Glutamatergic neuron (in vitro differentiated cells): ENCODE data around the gene MYO5B. TPM values are rescaled to one million over a fixed set of nuclear protein-coding genes. Genes with fewer than 3 reads are reported as not detected.
"Not testable (repeated sequence)": the region's sequence is repeated elsewhere in the genome, so short reads cannot be mapped to it uniquely, and the experiment has no call there.

Experiments
- DNase-seq: peaks from one replicate; pipeline ENCODE4 v3.0.0; 2022
- H3K27ac Mint-ChIP-seq: one replicate; pipeline ENCODE4 v1.8.0; 2020; ENCODE audit warnings: mild to moderate bottlenecking, mixed read lengths, inconsistent platforms; ENCODE audit not compliant: unreplicated experiment
- H3K27me3 Mint-ChIP-seq: one replicate; pipeline ENCODE4 v1.8.0; 2020; ENCODE audit warnings: mild to moderate bottlenecking, moderate library complexity, mixed read lengths, inconsistent platforms; ENCODE audit not compliant: unreplicated experiment
- H3K36me3 Mint-ChIP-seq: one replicate; pipeline ENCODE4 v1.8.0; 2020; ENCODE audit warnings: mild to moderate bottlenecking, mixed read lengths, inconsistent platforms; ENCODE audit not compliant: unreplicated experiment
- H3K4me1 Mint-ChIP-seq: one replicate; pipeline ENCODE4 v1.8.0; 2020; ENCODE audit warnings: mild to moderate bottlenecking, low read depth, mixed read lengths, inconsistent platforms; ENCODE audit not compliant: unreplicated experiment
- H3K4me3 Mint-ChIP-seq: one replicate; pipeline ENCODE4 v1.8.0; 2020; ENCODE audit warnings: mild to moderate bottlenecking, mixed read lengths, inconsistent platforms; ENCODE audit not compliant: unreplicated experiment
- H3K9me3 Mint-ChIP-seq: one replicate; pipeline ENCODE4 v1.8.0; 2020; ENCODE audit warnings: mild to moderate bottlenecking, moderate library complexity, mixed read lengths, inconsistent platforms; ENCODE audit not compliant: unreplicated experiment
- CTCF ChIP-seq: fragments of 200-600 bp; sonication (generic); IDR thresholded peaks from one replicate; pipeline ENCODE4 v1.5.0; 2021; ENCODE audit not compliant: partially characterized antibody, unreplicated experiment
- total RNA-seq: library from RNA; stranded (reverse); fragmentation: NEBNext Ultra II Directional; extraction: Animal tissue kit (Norgen Biotek cat#: 25700); gene quantifications from one replicate; pipeline ENCODE4 v1.2.1, GENCODE V29; 2021; ENCODE audit not compliant: unreplicated experiment

Gene MYO5B
- total RNA-seq, 1 donor from 2014 or later, result 2.7 TPM

- no peak for TF ChIP-seq CTCF
- DNase-seq, result no peak
- Mint-ChIP-seq H3K9me3 (no peaks in the 10 kb centered on the region), H3K36me3 (no peaks in the 10 kb centered on the region), H3K4me3 (no peak overlapping the region), H3K27me3 (no peaks in the 10 kb centered on the region), H3K4me1 (peaks cover 3% of the 10 kb centered on the region), H3K27ac (no peak overlapping the region)
Observed at GRCh38 chr18:49838381-49838780, 356.6 kb downstream of the MYO5B start.

GRCh38 chr18:49837889-49838288, 357.1 kb downstream of the MYO5B start:
- no peak overlapping the region for H3K4me3 Mint-ChIP-seq
- no peaks in the 10 kb centered on the region for H3K27me3 Mint-ChIP-seq
- TF ChIP-seq CTCF, result no peak
- peaks cover 3% of the 10 kb centered on the region for H3K4me1 Mint-ChIP-seq
- no peak overlapping the region for H3K27ac Mint-ChIP-seq
- DNase-seq, result no peak
- no peaks in the 10 kb centered on the region for H3K9me3 Mint-ChIP-seq
- no peaks in the 10 kb centered on the region for H3K36me3 Mint-ChIP-seq

- not testable (repeated sequence) for H3K36me3 Mint-ChIP-seq, H3K27me3 Mint-ChIP-seq, H3K27ac Mint-ChIP-seq, H3K4me3 Mint-ChIP-seq, H3K4me1 Mint-ChIP-seq, H3K9me3 Mint-ChIP-seq, DNase-seq
Observed at GRCh38 chr18:49837316-49837835, 357.6 kb downstream of the MYO5B start.

GRCh38 chr18:49835405-49835804, 359.5 kb downstream of the MYO5B start:
- no peak for TF ChIP-seq CTCF
- H3K4me1 Mint-ChIP-seq, result no peaks in the 10 kb centered on the region
- DNase-seq, result no peak
- no peaks in the 10 kb centered on the region for H3K9me3 Mint-ChIP-seq
- H3K4me3 Mint-ChIP-seq, result no peak overlapping the region
- no peaks in the 10 kb centered on the region for H3K27me3 Mint-ChIP-seq
- H3K27ac Mint-ChIP-seq, result no peak overlapping the region
- no peaks in the 10 kb centered on the region for H3K36me3 Mint-ChIP-seq

GRCh38 chr18:49834258-49834657, 360.7 kb downstream of the MYO5B start:
- H3K36me3 Mint-ChIP-seq, result no peaks in the 10 kb centered on the region
- no peak overlapping the region for H3K4me3 Mint-ChIP-seq
- H3K27ac Mint-ChIP-seq, result no peak overlapping the region

More at GRCh38 chr18:49834258-49834657, 360.7 kb downstream of the MYO5B start:
- DNase-seq, result no peak
- H3K9me3 Mint-ChIP-seq, result no peaks in the 10 kb centered on the region
- H3K4me1 Mint-ChIP-seq, result no peaks in the 10 kb centered on the region
- no peak for TF ChIP-seq CTCF
- H3K27me3 Mint-ChIP-seq, result no peaks in the 10 kb centered on the region
